Neural crest cell (in vitro differentiated cells): ENCODE results near the gene ADGRF5. TPM values are rescaled to one million over a fixed set of nuclear protein-coding genes. Genes with fewer than 3 reads are reported as not detected.

Source experiments
- DNase-seq: peaks from one replicate; pipeline ENCODE4 v3.0.0; 2021; ENCODE audit warnings: low read depth, mixed read lengths, low spot score
- H3K27ac Mint-ChIP-seq: one replicate; pipeline ENCODE4 v1.8.0; 2021; ENCODE audit warnings: mild to moderate bottlenecking, mixed read lengths; ENCODE audit not compliant: unreplicated experiment
- H3K27me3 Mint-ChIP-seq: 2 replicates; pipeline ENCODE4 v1.8.0; 2021; ENCODE audit warnings: low read depth, mild to moderate bottlenecking, mixed read lengths
- H3K36me3 Mint-ChIP-seq: 2 replicates; pipeline ENCODE4 v1.8.0; 2021; ENCODE audit warnings: low read depth, mild to moderate bottlenecking, mixed read lengths
- H3K4me1 Mint-ChIP-seq: 2 replicates; pipeline ENCODE4 v1.8.0; 2021; ENCODE audit warnings: mixed read lengths
- H3K4me3 Mint-ChIP-seq: one replicate; pipeline ENCODE4 v1.8.0; 2021; ENCODE audit warnings: mild to moderate bottlenecking, mixed read lengths
- H3K9me3 Mint-ChIP-seq: 2 replicates; pipeline ENCODE4 v1.8.0; 2021; ENCODE audit warnings: mixed read lengths
- total RNA-seq: library from RNA; stranded (reverse); gene quantifications from 2 replicates; pipeline ENCODE4 v1.2.1, GENCODE V29; 2021
- TF ChIP-seq, protein P1 (sequence below): fragments of 200-600 bp; sonication (generic); conservative IDR thresholded peaks from 2 replicates; pipeline ENCODE4 v1.5.0; 2021; ENCODE audit warnings: antibody characterized with exemption, mild to moderate bottlenecking

The ADGRF5 gene
- total RNA-seq, 1 donor from 2014 or later, result 0.16 TPM

DNA sequence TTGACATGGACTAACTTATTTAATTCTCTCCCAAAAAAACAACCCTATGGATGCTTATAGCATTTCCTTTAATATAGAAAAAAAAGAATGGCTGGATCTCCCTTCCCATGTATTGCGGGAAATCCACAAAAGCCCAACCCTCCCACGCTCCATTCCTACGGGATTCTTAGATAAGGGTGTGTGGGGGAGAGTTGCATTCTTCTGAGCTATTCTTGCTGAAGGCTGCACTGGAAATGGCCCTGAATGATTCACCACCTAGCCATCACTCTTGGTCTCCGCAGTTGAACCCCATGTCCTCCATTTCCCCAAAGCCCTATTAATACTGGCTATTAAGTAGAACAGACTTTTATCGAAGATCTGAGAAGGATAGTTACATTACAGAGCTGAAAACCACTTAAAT, 41.9 kb upstream of the ADGRF5 start:
- no peak overlapping the region for H3K27ac Mint-ChIP-seq
- no peaks in the 10 kb centered on the region for H3K27me3 Mint-ChIP-seq
- TF ChIP-seq, protein P1, sequence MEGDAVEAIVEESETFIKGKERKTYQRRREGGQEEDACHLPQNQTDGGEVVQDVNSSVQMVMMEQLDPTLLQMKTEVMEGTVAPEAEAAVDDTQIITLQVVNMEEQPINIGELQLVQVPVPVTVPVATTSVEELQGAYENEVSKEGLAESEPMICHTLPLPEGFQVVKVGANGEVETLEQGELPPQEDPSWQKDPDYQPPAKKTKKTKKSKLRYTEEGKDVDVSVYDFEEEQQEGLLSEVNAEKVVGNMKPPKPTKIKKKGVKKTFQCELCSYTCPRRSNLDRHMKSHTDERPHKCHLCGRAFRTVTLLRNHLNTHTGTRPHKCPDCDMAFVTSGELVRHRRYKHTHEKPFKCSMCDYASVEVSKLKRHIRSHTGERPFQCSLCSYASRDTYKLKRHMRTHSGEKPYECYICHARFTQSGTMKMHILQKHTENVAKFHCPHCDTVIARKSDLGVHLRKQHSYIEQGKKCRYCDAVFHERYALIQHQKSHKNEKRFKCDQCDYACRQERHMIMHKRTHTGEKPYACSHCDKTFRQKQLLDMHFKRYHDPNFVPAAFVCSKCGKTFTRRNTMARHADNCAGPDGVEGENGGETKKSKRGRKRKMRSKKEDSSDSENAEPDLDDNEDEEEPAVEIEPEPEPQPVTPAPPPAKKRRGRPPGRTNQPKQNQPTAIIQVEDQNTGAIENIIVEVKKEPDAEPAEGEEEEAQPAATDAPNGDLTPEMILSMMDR, result no peak
- no peaks in the 10 kb centered on the region for H3K4me1 Mint-ChIP-seq
- no peaks in the 10 kb centered on the region for H3K9me3 Mint-ChIP-seq
- no peak for DNase-seq
- no peaks in the 10 kb centered on the region for H3K36me3 Mint-ChIP-seq
- H3K4me3 Mint-ChIP-seq, result no peak overlapping the region

DNA sequence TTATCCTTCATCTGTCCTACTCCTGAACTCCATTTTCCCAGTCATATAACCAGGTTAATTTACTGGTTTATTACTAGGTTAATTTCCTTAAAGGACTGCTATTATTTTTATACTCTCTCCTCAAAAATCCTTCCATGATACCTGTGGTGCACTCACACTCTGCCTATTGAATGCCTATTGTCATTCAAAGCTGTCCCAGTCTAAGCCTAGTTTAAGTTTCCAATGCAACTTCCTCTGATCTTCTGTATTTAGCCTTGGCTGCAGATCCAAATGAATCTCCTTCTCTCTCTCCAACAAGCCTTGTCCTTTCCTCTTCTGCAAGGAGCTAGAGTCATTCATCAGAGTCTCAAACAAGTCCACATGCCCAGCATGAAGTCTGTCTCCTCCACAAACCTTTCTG, 41.3 kb upstream of the ADGRF5 start:
- Mint-ChIP-seq H3K36me3 (no peaks in the 10 kb centered on the region), H3K9me3 (no peaks in the 10 kb centered on the region), H3K27me3 (no peaks in the 10 kb centered on the region), H3K27ac (no peak overlapping the region), H3K4me1 (no peaks in the 10 kb centered on the region), H3K4me3 (no peak overlapping the region)
- TF ChIP-seq, protein P1, result no peak
- no peak for DNase-seq

DNA sequence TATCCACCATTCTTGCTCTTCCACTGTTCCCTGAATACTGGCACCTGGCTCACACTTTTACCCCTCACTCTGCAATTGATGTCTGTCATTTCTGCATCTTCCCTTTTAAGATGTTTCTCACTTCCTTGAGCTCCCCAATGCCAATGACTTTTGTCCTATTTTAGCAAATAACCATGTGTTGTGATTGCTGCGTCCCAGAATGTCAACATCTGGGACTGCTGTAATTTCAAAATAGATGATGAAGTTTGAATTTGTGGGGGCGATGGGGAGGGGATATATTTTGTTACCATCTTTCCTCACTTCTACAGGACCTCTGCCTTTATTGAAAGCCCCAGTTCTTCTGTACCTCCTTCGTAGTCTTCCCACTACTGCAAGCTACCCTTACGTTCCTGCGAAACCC, 40.0 kb upstream of the ADGRF5 start:
- Mint-ChIP-seq H3K4me3 (no peak overlapping the region), H3K27ac (no peak overlapping the region), H3K36me3 (no peaks in the 10 kb centered on the region), H3K27me3 (no peaks in the 10 kb centered on the region), H3K4me1 (peaks cover 1% of the 10 kb centered on the region), H3K9me3 (no peaks in the 10 kb centered on the region)
- TF ChIP-seq, protein P1, result no peak
- no peak for DNase-seq

DNA sequence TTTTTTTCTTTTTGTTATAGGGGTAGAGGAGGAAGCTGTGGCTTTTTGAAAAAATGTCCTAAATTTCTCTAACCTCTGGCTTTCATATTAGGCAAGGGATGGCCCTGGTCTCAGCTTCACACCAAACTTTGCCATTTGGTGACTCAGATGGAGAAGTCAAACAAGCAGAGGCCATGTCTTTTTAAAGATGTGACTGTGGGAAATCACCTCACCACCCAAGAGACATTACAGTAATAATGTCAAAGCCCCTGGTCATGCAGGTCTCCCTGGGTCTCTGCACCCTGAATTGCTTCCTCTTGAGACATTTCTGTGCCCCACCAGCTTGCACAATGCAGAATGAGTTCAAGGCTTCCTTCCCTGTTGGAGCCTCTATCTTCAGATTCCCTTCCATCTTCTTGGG, 39.5 kb upstream of the ADGRF5 start:
- no peaks in the 10 kb centered on the region for H3K27me3 Mint-ChIP-seq
- no peaks in the 10 kb centered on the region for H3K36me3 Mint-ChIP-seq
- no peak for DNase-seq
- TF ChIP-seq, protein P1, result no peak
- peaks cover 3% of the 10 kb centered on the region for H3K4me1 Mint-ChIP-seq
- H3K27ac Mint-ChIP-seq, result no peak overlapping the region
- no peak overlapping the region for H3K4me3 Mint-ChIP-seq
- H3K9me3 Mint-ChIP-seq, result no peaks in the 10 kb centered on the region

DNA sequence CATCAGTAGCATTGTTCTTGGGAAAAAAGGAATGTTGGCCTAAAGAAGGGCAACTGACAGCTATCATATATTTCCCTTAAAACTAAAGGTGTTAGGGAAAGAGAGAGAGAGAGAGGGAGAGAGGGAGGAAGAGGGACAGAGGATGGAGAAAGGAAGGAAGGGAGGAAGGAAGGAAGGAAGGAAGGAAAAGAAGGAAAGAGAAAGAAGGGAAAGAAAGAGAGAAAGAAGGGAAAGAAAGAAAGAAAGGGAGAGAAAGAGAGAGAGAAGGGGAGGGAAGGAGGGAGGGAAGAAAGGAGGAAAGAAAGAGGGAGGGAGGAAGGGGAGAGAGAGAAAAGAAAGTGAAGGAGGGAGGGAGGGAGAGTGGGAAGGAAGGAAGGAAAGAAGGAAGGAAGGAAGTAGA, 37.7 kb upstream of the ADGRF5 start:
- no peaks in the 10 kb centered on the region for H3K9me3 Mint-ChIP-seq
- H3K4me3 Mint-ChIP-seq, result no peak overlapping the region
- H3K36me3 Mint-ChIP-seq, result no peaks in the 10 kb centered on the region
- no peaks in the 10 kb centered on the region for H3K27me3 Mint-ChIP-seq
- TF ChIP-seq, protein P1, result no peak
- no peak overlapping the region for H3K27ac Mint-ChIP-seq
- H3K4me1 Mint-ChIP-seq, result peaks cover 3% of the 10 kb centered on the region
- DNase-seq, result no peak

DNA sequence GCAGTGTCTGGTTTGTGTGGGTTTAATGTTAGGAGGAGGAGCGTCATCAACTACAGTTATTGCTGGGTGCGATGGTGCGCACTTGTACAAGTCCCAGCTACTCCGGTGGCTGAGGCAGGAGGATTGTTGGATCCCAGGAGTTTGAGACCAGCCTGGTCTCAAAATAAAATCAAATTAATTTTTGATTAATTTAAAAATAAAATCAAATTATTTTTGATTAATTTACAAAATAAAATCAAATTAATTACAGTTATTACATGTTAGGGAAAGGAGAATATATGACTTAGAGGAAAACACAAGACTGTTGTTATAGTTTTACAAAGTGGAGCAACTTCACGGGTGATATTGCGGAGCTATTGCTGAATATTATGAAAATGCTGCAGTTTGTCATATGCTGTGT, 34.7 kb upstream of the ADGRF5 start:
- Mint-ChIP-seq H3K9me3 (no peaks in the 10 kb centered on the region), H3K4me1 (peaks cover 3% of the 10 kb centered on the region), H3K27ac (no peak overlapping the region), H3K36me3 (no peaks in the 10 kb centered on the region), H3K27me3 (no peaks in the 10 kb centered on the region), H3K4me3 (no peak overlapping the region)
- TF ChIP-seq, protein P1, result no peak
- DNase-seq, result no peak
